ENCODE data around the gene PARG.
"Not testable (repeated sequence)": the region's sequence is repeated elsewhere in the genome, so short reads cannot be mapped to it uniquely, and the experiment has no call there.

GRCh38 chr10:49899999-49900398 is 41.8 kb downstream of the PARG start:
- TF ChIP-seq CTCF, EZH2, EZH2phosphoT487 (IDR thresholded peaks at IDR 0.05): not testable (repeated sequence)

Measured in neural progenitor cell (in vitro differentiated cells).